Parathyroid adenoma (tissue), 2 donors: Measurements from ENCODE around the gene HRH3.

Source experiments
- H2AFZ ChIP-seq: fragments of 300-600 bp; sonication (generic); one replicate; pipeline ENCODE4 v1.7.0; 2017; ENCODE audit warnings: antibody characterized with exemption, mild to moderate bottlenecking
- H3K27ac ChIP-seq: fragments of 300-600 bp; sonication (generic); one replicate; pipeline ENCODE4 v1.7.0; 2017
- H3K27me3 ChIP-seq: fragments of 300-600 bp; sonication (generic); one replicate; pipeline ENCODE4 v1.7.0; 2017; ENCODE audit warnings: low read length; ENCODE audit not compliant: control insufficient read depth, insufficient read depth
- H3K36me3 ChIP-seq: fragments of 300-600 bp; sonication (generic); one replicate; pipeline ENCODE4 v1.7.0; 2017; ENCODE audit warnings: low read length; ENCODE audit not compliant: control insufficient read depth, insufficient read depth
- H3K4me1 ChIP-seq: fragments of 300-600 bp; sonication (generic); one replicate; pipeline ENCODE4 v1.7.0; 2017; ENCODE audit warnings: control low read depth
- H3K4me2 ChIP-seq: fragments of 300-600 bp; sonication (generic); one replicate; pipeline ENCODE4 v1.7.0; 2017; ENCODE audit warnings: low read length
- H3K4me3 ChIP-seq: fragments of 300-600 bp; sonication (generic); one replicate; pipeline ENCODE4 v1.7.0; 2017; ENCODE audit warnings: low read depth, low read length
- H3K79me2 ChIP-seq: fragments of 300-600 bp; sonication (generic); one replicate; pipeline ENCODE4 v1.7.0; 2017; ENCODE audit warnings: control low read depth
- H3K9ac ChIP-seq: fragments of 300-600 bp; sonication (generic); one replicate; pipeline ENCODE4 v1.7.0; 2017; ENCODE audit warnings: mild to moderate bottlenecking
- H3K9me3 ChIP-seq: fragments of 300-600 bp; sonication (generic); one replicate; pipeline ENCODE4 v1.7.0; 2017; ENCODE audit warnings: low read length; ENCODE audit not compliant: control insufficient read depth
- CTCF ChIP-seq: fragments of 300-600 bp; sonication (generic); IDR thresholded peaks from one replicate; pipeline ENCODE4 v1.7.0; 2017; ENCODE audit warnings: antibody characterized with exemption, mild to moderate bottlenecking
- donor health status: primary hyperparathyroidism.

Gene HRH3

GRCh38 chr20:62178316-62179161 lies 41.5 kb downstream of the HRH3 start:
- peaks cover 7% of the 10 kb centered on the region for H3K79me2 ChIP-seq
- H3K4me2 ChIP-seq, result no peak overlapping the region
- H3K4me1 ChIP-seq, result no peaks in the 10 kb centered on the region
- no peak overlapping the region for H3K9ac ChIP-seq
- no peak overlapping the region for H3K4me3 ChIP-seq
- no peak for TF ChIP-seq CTCF
- H2AFZ ChIP-seq, result no peak overlapping the region
- H3K9me3 ChIP-seq, result no peaks in the 10 kb centered on the region
- H3K27me3 ChIP-seq, result no peaks in the 10 kb centered on the region
- no peaks in the 10 kb centered on the region for H3K36me3 ChIP-seq
- no peak overlapping the region for H3K27ac ChIP-seq

- H3K4me2 ChIP-seq, result no peak overlapping the region
- H3K79me2 ChIP-seq, result no peaks in the 10 kb centered on the region
- H3K9me3 ChIP-seq, result no peaks in the 10 kb centered on the region
- no peak overlapping the region for H3K9ac ChIP-seq
- no peak overlapping the region for H3K27ac ChIP-seq
- no peak for TF ChIP-seq CTCF
- no peak overlapping the region for H2AFZ ChIP-seq
- H3K4me3 ChIP-seq, result no peak overlapping the region
- no peaks in the 10 kb centered on the region for H3K27me3 ChIP-seq
- H3K4me1 ChIP-seq, result no peaks in the 10 kb centered on the region
- no peaks in the 10 kb centered on the region for H3K36me3 ChIP-seq
Observed at GRCh38 chr20:62177307-62177706, 42.8 kb downstream of the HRH3 start.

GRCh38 chr20:62176866-62177265 lies 43.2 kb downstream of the HRH3 start:
- Histone ChIP-seq H3K4me2 (no peak overlapping the region), H3K9ac (no peak overlapping the region), H3K27ac (no peak overlapping the region), H3K79me2 (no peaks in the 10 kb centered on the region), H2AFZ (no peak overlapping the region), H3K27me3 (no peaks in the 10 kb centered on the region), H3K4me1 (no peaks in the 10 kb centered on the region), H3K36me3 (no peaks in the 10 kb centered on the region), H3K4me3 (no peak overlapping the region), H3K9me3 (no peaks in the 10 kb centered on the region)
- TF ChIP-seq CTCF, result no peak

GRCh38 chr20:62175711-62176110 lies 44.4 kb downstream of the HRH3 start:
- Histone ChIP-seq H3K36me3 (no peaks in the 10 kb centered on the region), H3K27me3 (no peaks in the 10 kb centered on the region), H3K27ac (no peak overlapping the region)

More at GRCh38 chr20:62175711-62176110, 44.4 kb downstream of the HRH3 start:
- no peak overlapping the region for H2AFZ ChIP-seq
- TF ChIP-seq CTCF, result no peak
- no peak overlapping the region for H3K4me3 ChIP-seq
- no peaks in the 10 kb centered on the region for H3K9me3 ChIP-seq
- no peak overlapping the region for H3K9ac ChIP-seq
- no peaks in the 10 kb centered on the region for H3K4me1 ChIP-seq
- no peaks in the 10 kb centered on the region for H3K79me2 ChIP-seq
- no peak overlapping the region for H3K4me2 ChIP-seq
